Adrenal gland (tissue), 5 donors: ENCODE data around the gene NR2F1-AS1.
A peak's percentile ranks its signal among the peaks of the same experiment; 100 is the strongest.

Source experiments
- POLR2A ChIP-seq, 2 donors: fragments of 450-650 bp; IDR thresholded peaks; one replicate each; pipeline ENCODE4 v1.6.1; 2017; ENCODE audit warnings: antibody characterized with exemption in 2 of 2, mild to moderate bottlenecking in 2 of 2, moderate library complexity in 1 of 2
- TF ChIP-seq, protein P1 (sequence below), 6 experiments: fragments of 450-650 bp in 4 of 6; fragments of 200-600 bp in 2 of 6; sonication (generic) in 1 of 6; IDR thresholded peaks; 1 replicate in 5 of 6; 2 replicates in 1 of 6; pipeline versions ENCODE4 v1.5.1 to v1.8.0; 2016 to 2021; ENCODE audit warnings: antibody characterized with exemption in 6 of 6, mild to moderate bottlenecking in 2 of 6, moderate library complexity in 1 of 6
- donor health status: DM: no; HTN: no; CAD: no.

DNA sequence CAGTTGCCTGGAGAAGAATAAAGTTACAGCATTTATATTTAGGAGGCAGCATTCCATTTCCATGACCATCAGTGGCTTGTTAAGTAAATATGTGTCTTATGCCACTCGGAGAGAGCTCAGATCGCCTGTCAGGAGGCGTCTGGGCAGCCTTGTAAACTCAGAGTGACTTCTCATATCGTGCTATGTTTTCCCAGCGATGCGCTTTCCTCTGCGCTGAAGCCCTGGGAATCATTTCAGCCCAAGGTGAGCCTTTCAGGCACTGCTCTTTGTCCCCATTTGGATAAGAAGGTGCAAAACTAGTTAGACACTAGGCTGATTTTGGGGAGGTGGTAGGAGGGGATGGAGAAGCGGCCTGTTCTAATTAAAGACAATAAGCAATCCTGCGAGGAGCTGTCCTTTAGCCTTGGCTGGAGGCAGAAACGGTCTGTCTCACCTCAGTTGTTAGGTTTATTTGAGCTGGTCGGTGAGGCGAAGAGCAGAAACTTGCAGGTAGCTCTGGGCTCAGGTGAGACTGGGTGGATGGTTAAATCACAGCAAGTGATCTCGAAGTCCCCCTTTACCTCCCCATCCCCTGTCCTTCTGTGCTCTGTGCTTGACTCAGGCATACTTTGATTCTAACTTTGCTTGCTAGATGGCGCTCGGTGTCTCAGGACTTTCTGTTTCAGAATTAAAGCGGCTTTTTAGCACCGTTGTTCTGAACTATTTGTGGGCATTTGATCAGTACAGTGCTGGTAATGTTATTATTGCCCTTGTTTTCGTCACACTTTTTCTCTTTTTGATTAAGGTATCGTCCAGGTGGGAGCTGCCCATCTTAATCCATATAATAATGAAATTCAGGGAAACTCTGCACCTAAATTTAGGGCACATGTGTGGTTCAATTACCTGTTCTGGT lies 26.6 kb upstream of the NR2F1-AS1 start:
- no peak for TF ChIP-seq POLR2A (IDR thresholded peaks at IDR 0.05)
- TF ChIP-seq, protein P1, sequence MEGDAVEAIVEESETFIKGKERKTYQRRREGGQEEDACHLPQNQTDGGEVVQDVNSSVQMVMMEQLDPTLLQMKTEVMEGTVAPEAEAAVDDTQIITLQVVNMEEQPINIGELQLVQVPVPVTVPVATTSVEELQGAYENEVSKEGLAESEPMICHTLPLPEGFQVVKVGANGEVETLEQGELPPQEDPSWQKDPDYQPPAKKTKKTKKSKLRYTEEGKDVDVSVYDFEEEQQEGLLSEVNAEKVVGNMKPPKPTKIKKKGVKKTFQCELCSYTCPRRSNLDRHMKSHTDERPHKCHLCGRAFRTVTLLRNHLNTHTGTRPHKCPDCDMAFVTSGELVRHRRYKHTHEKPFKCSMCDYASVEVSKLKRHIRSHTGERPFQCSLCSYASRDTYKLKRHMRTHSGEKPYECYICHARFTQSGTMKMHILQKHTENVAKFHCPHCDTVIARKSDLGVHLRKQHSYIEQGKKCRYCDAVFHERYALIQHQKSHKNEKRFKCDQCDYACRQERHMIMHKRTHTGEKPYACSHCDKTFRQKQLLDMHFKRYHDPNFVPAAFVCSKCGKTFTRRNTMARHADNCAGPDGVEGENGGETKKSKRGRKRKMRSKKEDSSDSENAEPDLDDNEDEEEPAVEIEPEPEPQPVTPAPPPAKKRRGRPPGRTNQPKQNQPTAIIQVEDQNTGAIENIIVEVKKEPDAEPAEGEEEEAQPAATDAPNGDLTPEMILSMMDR (IDR thresholded peaks at IDR 0.05) = peak; percentile 15 to 50 (median 44)
